ENCODE results near the gene SF3B2. TPM values are rescaled to one million over a fixed set of nuclear protein-coding genes. Genes with fewer than 3 reads are reported as not detected.
A peak's percentile ranks its signal among the peaks of the same experiment; 100 is the strongest.

Gene SF3B2
- total RNA-seq, 2 donors from 2014 or later: 112 to 255 TPM

DNA sequence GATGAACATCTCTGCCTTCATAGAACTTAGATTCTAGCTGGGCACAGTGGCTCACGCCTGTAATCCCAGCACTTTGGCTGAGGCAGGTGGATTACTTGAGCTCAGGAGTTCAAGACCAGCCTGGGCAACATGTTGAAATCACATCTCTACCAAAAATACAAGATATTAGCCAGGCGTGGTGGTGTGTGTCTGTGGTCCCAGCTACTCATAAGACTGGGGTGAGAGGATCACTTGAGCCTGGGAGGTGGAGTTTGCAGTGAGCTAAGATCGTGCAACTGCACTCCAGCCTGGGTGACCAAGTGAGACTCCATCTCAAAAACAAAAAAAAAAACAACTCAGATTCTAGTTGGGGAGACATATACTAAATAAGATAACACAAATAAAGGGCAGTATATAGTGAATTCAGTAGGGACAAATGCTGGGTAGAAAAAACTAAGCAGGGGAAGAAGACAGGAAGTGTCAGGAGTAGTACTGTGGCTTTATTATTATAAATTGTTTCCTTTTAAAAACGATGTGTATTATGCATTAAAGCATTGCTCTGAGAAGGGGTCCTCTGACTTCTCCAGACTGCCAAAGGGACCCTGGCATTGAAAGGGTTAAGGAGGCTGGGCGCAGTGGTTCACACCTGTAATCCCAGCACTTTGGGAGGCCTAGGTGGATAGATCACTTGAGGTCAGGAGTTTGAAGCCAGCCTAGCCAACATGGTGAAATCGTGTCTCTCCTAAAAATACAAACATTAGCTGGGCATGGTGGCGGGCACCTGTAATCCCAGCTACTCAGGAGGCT lies 64.6 kb downstream of the SF3B2 start:
- Histone ChIP-seq H3K36me3 (replicated peaks in 1 of 2; ENCODE audit: insufficient read depth in 1 of 2, low read depth in 2 of 2) (no peaks in the 10 kb centered on the region), H3K9me3 (no peaks in the 10 kb centered on the region), H3K4me1 (peaks cover 56% of the 10 kb centered on the region), H3K27me3 (no peaks in the 10 kb centered on the region), H3K4me3 (no peak overlapping the region), H3K27ac (no peak overlapping the region)
- intact Hi-C loops (cut with DNase I): no loop called here
- ATAC-seq (no peak), DNase-seq (no peak)
- no peak for TF ChIP-seq POLR2A (IDR thresholded peaks at IDR 0.05)
- TF ChIP-seq, protein P1, sequence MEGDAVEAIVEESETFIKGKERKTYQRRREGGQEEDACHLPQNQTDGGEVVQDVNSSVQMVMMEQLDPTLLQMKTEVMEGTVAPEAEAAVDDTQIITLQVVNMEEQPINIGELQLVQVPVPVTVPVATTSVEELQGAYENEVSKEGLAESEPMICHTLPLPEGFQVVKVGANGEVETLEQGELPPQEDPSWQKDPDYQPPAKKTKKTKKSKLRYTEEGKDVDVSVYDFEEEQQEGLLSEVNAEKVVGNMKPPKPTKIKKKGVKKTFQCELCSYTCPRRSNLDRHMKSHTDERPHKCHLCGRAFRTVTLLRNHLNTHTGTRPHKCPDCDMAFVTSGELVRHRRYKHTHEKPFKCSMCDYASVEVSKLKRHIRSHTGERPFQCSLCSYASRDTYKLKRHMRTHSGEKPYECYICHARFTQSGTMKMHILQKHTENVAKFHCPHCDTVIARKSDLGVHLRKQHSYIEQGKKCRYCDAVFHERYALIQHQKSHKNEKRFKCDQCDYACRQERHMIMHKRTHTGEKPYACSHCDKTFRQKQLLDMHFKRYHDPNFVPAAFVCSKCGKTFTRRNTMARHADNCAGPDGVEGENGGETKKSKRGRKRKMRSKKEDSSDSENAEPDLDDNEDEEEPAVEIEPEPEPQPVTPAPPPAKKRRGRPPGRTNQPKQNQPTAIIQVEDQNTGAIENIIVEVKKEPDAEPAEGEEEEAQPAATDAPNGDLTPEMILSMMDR (IDR thresholded peaks at IDR 0.05): no peak
- 66 to 73% methylated on average over 7 of the region's 7 CpGs for WGBS, 2 donors

- H3K27ac ChIP-seq: peak overlapping the region in 3 of 4 donors; percentile 58 to 82 (median 79)
- no peaks in the 10 kb centered on the region for H3K36me3 ChIP-seq (replicated peaks in 1 of 2; ENCODE audit: insufficient read depth in 1 of 2, low read depth in 2 of 2)
- H3K27me3 ChIP-seq: no peaks in the 10 kb centered on the region
- DNase-seq (no peak), ATAC-seq (no peak)
- TF ChIP-seq, protein P1 (IDR thresholded peaks at IDR 0.05): no peak
- no peak for TF ChIP-seq POLR2A (IDR thresholded peaks at IDR 0.05)
- H3K4me1 ChIP-seq: peaks cover 40% of the 10 kb centered on the region
- no peaks in the 10 kb centered on the region for H3K9me3 ChIP-seq
- intact Hi-C loops (cut with DNase I): no loop called here
- whole genome bisulfite sequencing, 2 donors: 85 to 88% methylated on average over 3 of the region's 3 CpGs
- H3K4me3 ChIP-seq: no peak overlapping the region
These were observed 66.7 kb downstream of the SF3B2 start for GRCh38 chr11:66118847-66119246.

Other genes with a start within 250 kb of the SF3B2 start
- under 1 TPM in 1 of 2 donors, not detected in 1; 0.26 TPM for gene SNX32, start 218.4 kb upstream of the SF3B2 start, total RNA-seq
- gene CFL1, start 194.2 kb upstream of the SF3B2 start, total RNA-seq: 100 to 1,000 TPM; 190 to 412 TPM
- 10 to 100 TPM; 38.2 to 40.5 TPM for gene MUS81, start 191.9 kb upstream of the SF3B2 start, total RNA-seq
- 10 to 100 TPM; 16.2 to 25.4 TPM for gene EFEMP2, start 179.6 kb upstream of the SF3B2 start, total RNA-seq
- under 1 TPM; 0.33 to 0.78 TPM for gene CTSW, start 172.5 kb upstream of the SF3B2 start, total RNA-seq
- gene FIBP, start 163.9 kb upstream of the SF3B2 start, total RNA-seq: 10 to 100 TPM; 40.2 to 49.5 TPM
- gene CCDC85B, start 161.7 kb upstream of the SF3B2 start, total RNA-seq: 10 to 100 TPM; 49.8 to 54.5 TPM
- gene FOSL1, start 152.0 kb upstream of the SF3B2 start, total RNA-seq: 10 to 100 TPM in 1 of 2 donors, under 1 TPM in 1; 0.52 to 17.8 TPM
- 10 to 100 TPM; 10.4 to 17.8 TPM for gene C11orf68, start 133.3 kb upstream of the SF3B2 start, total RNA-seq
- 10 to 100 TPM; 29.6 to 91.6 TPM for gene DRAP1, start 132.9 kb upstream of the SF3B2 start, total RNA-seq
- gene TSGA10IP, start 106.9 kb upstream of the SF3B2 start, total RNA-seq: not detected
- gene SART1, start 90.6 kb upstream of the SF3B2 start, total RNA-seq: 10 to 100 TPM; 27.5 to 60.6 TPM
- 10 to 100 TPM in 1 of 2 donors, 1 to 10 TPM in 1; 7.8 to 28.0 TPM for gene EIF1AD, start 50.2 kb upstream of the SF3B2 start, total RNA-seq
- gene BANF1, start 49.9 kb upstream of the SF3B2 start, total RNA-seq: 10 to 100 TPM; 44.4 to 62.3 TPM
- not detected for gene CST6, start 40.4 kb upstream of the SF3B2 start, total RNA-seq
- gene CATSPER1, start 25.9 kb upstream of the SF3B2 start, total RNA-seq: not detected
- 1 to 10 TPM in 1 of 2 donors, under 1 TPM in 1; 0.66 to 2.6 TPM for gene GAL3ST3, start 3.2 kb upstream of the SF3B2 start, total RNA-seq
- gene PACS1, start 17.9 kb downstream of the SF3B2 start, total RNA-seq: 10 to 100 TPM; 17.5 to 19.7 TPM
- 10 to 100 TPM; 13.5 to 16.5 TPM for gene KLC2, start 205.3 kb downstream of the SF3B2 start, total RNA-seq
- 10 to 100 TPM; 67.7 to 74.5 TPM for gene RAB1B, start 216.3 kb downstream of the SF3B2 start, total RNA-seq
- 1 to 10 TPM; 3.6 to 4.6 TPM for gene CNIH2, start 225.8 kb downstream of the SF3B2 start, total RNA-seq
- 10 to 100 TPM; 63.6 to 91.6 TPM for gene YIF1A, start 236.8 kb downstream of the SF3B2 start, total RNA-seq
- gene TMEM151A, start 239.5 kb downstream of the SF3B2 start, total RNA-seq: 1 to 10 TPM; 1.6 to 2.1 TPM

Measured in body of pancreas (tissue), 4 donors.